GM21825 (cell line): ENCODE measurements around the gene SLC6A18.
"Not testable (repeated sequence)": the region's sequence is repeated elsewhere in the genome, so short reads cannot be mapped to it uniquely, and the experiment has no call there.

ENCODE experiments used
- ATAC-seq: cut with Tn5 transposase; IDR thresholded peaks from one replicate; pipeline ENCODE4 v1.9.1; 2021; ENCODE audit warnings: mild to moderate bottlenecking, moderate library complexity; ENCODE audit not compliant: unreplicated experiment

The SLC6A18 gene

DNA sequence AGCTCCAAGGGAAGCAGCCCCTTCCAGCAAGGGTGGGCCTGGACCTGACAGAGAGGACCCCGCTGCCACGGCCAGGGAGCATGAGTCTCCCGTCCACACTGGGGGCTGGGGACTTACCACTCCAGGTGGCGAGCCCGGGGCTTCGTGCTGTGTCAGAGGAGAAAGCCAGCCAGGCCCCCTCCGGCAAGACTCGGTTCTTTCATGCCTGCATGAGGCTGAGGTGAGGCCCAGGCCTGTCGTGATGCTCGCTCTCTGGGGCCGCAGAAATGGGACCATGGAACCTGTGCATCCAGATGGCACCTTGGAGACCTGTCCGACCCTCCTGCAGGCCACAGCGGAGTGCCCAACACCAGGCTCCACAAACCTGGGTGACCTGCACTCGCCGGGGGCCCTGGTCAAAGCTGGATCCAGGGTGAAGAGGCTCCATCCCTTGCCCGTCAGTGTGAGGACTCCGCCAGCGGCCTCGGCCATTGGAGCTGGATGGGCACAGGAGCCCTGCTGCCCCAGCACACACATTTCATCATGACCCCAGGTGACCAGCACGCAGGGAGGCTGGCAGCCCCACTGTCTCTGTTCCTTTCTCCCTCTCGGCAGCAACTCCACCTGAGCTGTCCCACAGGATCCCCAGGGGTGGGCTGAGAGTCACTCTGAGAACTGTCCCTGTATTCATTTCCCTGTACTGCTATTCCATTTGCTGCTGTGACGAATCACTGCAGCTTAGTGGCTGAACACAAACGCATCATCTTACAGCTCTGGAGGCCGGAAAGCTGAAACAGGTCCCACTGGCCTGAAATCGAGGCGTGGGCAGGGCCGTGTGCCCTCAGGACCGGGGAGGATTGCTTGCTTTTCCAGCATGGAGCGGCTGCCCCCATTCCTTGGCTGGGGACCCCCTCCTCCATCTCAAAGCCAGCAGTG, 24.4 kb downstream of the SLC6A18 start:
- no peak for ATAC-seq

DNA sequence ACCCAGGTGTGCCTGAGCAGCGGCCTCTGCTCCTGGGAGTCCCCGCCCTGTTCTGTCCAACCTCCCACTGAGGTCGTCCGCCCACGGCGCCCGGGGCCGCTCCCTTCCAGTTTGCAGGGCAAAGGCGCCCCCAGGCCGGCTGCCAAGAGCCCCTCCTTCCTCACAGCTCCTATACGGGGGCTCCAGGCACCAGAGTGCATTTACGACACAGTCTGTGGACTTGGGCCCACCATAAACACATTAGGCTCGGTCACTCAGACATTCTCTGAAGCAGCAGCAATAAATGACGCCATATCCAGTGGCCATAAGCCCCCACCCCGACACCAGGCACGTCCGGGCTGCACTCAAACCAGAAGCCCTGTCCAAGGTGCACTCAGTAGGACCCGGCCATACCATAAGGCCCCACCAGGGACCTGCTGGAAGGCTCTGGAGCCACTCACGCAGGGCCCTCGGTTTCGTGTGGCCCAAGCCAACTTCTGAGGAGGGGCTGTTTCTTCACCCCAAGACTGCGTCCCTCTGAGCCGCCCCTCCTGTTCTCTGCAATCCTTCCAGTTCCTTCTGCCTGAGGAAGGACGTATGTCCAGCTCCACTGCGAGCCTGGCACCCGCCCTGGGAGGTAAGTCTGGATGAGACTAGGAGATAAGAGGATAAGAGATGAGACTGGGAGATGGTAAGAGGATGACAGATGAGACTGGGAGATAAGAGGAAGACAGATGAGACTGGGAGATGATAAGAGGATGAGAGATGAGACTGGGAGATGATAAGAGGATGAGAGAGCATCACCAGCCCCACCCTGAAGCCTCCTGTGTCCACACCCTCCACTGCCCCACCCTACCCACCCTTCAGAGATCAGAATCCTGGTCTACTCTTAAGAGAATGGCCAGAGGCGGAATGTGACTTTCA, 26.7 kb downstream of the SLC6A18 start:
- no peak for ATAC-seq

DNA sequence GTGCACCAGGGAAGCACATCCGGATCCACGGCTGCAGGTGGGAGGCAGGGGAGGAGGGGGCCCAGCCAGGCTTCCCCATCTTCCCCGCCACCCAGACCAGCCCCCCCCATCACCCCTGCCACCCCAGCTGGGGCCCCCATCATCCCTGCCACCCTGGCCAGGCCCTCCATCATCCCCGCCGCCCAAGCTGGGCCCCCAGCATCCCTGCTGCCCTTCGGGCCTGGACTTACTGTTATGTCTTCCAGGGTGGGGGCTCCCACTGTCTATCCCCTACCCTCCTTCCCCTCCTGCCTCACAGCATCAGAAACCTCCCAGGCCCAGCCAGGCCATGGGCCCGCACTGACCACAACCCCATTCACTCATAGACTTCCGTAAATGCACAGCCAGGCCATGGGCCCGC, 27.5 kb downstream of the SLC6A18 start:
- no peak for ATAC-seq

DNA sequence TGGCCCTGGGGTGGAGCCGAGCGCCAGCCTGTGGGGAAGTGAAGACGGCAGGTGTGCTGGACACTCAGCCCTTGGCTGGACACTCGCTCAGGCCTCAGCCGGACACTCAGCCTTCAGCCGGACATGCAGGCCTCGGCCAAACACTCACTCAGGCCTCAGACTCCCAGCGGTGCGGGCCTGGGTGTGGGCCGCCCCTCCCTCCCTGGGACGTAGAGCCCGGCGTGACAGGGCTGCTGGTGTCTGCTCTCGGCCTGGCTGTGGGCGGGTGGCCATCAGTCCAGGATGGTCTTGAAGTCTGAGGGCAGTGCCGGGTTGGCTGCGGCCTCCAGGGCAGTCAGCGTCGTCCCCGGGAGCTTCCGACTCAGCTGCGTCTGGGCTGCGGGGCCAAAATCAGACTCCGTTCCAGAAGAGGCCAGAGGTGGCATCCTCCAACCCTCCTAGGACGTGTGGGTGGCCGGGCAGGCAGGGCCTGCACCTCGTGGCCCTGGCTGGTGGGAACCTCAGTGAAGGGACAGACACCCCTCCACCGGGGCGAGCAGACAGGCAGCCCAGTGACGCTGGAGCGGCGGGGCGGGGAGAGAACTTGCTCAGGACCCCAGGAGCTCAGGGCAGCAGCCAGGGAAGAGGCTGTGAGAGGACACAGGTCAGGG, 28.4 kb downstream of the SLC6A18 start:
- no peak for ATAC-seq

DNA sequence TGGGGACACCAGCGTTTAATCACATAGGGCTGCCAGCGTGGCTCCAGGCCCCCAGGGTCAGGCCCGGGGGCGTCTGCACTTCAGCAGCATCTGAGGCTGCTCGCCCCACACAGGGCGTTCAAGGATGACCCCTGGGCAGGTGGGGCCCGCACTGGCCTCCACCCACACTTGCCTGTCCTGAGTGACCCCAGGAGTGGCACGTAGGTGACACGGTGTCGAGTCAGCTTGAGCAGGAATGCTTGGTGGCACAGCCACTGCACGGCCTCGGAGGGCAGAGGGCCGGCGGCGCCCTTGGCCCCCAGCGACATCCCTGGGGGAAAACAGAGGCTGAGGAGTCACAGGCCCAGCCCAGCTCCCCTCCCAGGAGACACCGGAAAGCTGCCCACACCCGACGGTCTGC, 29.0 kb downstream of the SLC6A18 start:
- no peak for ATAC-seq

DNA sequence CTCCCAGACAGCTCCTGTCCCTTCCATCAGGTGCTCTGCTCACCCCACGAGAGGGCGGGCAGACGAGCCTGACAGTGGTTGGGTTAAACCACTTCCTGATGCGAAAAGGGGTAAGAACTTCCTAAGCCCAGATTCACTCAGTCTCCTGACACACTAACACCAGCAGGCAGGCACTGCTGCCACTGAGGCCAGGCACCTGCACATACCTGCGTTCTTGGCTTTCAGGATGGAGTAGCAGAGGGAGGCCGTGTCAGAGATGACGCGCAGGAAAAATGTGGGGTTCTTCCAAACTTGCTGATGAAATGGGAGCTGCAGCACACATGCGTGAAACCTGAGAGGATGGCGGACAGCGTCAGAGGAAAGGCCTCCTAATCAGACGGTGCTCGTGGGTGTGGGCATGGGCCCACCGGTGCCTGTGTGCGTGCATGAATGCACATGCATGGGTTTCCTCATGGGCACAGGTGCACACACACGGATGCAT, 29.9 kb downstream of the SLC6A18 start:
- no peak for ATAC-seq

DNA sequence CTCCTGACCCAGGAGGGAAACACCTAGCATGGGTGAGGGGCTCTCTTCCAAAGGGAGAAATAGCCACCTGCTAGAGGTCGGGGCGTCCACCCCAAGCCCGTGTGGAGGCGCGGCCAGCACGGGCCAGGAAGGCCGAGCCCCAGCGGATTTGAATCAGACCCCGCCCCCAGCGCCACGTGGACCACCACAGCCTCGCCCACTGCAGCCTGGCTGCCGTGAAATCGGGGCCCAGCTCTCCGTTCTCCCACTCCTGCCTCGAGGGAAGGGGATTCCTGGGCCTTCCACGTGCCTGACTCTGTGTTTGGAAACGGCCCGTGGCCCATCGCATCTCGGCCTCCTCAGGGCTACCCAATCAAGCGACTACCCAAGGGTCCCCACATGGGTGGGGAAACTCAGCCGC, 31.6 kb downstream of the SLC6A18 start:
- no peak for ATAC-seq

DNA sequence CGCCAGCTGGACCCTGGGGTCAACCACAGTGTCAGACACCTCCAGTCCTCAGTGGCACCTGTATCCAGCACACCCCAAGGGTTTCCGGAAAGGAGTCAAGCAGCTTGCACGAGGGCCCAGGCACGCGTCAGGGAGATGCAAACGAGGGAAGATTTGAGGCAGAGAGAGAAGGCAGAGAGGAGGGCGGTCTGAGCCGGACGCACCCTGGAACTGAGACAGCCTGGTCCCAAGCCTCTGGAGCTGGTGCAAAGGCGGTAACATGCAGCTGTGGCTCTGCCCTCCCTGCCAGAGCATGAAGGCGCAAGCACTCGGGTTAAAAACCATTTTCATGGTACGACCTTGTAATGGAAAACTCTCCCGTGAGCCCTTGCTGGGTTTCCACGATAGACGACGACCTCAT, 32.2 kb downstream of the SLC6A18 start:
- ATAC-seq = no peak

DNA sequence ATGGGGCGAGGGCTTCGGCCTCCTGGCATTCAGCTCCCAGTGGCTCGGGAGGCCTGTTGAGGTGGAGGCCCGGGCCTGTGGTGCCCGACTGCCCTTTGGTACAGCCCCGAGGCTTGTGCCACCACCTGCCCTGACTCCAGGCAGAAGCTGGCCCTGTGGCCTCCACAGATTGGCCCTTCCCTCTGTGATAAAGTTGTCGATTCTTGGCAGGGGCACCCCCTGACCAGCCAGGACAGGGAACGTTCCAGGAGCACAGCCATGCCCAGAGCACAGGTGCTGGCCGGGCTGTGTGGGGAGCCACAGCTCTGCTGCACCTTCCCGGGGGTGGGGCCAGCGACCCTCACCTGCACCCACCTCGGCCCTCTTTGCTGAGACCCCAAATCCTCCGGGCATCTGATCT, 32.7 kb downstream of the SLC6A18 start:
- no peak for ATAC-seq

DNA sequence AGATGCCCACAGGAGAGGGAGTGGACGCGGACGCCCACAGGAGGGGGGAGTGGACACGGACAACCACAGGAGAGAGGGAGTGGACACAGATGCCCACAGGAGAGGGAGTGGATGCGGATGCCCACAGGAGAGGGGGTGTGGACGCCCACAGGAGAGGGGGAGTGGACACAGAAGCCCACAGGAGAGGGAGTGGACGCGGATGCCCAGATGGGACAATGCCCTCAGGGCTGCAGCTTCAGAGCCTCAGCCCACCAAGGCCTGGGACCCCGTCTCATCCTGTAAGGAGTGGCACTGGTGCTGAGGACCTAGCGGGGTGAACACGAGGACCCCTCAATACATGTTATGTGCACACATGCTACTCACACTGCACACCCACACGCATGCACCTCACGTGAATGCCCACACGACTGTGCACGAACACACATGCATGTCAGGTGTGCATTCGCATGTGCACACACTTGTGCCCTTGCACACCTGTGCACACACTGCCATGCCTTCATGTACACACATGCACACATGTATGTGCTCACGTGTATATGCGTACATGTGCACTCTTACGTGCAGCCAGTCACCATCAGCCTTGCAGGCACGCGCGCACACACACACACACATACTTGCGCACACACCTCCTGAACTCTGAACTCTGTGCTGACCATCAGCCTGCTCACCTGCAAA, 34.8 kb downstream of the SLC6A18 start:
- ATAC-seq = no peak

DNA sequence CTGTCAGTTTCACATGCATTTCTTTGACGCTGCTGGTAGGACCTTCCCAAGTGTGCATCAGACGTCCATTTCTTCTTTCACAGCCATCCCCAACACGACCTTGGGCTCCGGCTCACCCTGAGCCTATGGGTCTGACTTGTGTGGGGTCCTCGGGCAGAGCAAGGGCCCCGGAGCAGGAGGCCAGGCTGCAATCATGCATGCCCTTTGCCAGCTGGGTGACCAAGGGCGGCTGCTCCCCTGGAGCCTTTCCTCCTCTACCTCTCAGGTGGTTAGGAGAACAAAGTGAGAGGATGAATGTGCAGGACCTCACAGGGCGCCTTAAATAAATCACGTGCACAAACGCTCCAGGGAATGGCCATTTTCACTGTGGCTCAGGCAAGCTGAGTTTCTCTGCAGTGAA, 36.5 kb downstream of the SLC6A18 start:
- no peak for ATAC-seq

DNA sequence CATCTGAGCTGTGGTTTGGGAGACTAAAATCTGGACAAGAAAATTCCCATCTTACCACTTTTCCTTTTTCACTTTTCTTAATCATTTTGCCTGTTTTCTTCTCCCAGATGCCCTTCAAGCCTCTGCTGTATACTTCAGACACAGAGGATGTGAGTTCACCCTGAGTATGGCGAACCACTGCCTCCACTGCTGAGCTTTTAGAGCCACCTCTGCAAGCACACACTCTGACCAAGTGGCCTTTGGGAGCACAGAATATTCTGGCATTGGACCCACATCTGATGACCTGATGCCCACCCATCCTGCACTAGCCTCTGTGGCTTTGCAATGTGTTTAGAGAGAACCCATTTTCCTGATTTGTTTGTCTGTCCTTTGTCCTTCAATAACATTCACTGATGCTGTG, 37.2 kb downstream of the SLC6A18 start:
- ATAC-seq = no peak

DNA sequence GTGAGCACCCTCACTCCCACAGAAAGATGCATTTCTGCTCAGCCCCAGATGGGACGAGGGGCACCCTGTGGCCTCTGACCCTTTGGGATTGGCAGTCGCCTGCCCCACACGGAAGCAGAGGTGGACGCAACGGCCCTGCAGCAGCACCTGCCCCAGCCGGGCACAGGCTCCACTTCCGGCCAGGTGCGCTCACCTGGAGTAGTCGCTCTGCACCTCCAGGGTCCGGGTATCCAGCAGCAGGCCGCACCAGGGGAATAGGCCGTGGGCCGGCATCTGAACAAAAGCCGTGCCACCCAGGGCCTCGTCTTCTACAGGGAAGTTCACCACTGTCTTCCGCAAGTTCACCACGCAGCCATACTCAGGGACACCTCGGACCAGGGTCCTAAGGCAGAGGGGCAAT, 39.0 kb downstream of the SLC6A18 start:
- no peak for ATAC-seq

DNA sequence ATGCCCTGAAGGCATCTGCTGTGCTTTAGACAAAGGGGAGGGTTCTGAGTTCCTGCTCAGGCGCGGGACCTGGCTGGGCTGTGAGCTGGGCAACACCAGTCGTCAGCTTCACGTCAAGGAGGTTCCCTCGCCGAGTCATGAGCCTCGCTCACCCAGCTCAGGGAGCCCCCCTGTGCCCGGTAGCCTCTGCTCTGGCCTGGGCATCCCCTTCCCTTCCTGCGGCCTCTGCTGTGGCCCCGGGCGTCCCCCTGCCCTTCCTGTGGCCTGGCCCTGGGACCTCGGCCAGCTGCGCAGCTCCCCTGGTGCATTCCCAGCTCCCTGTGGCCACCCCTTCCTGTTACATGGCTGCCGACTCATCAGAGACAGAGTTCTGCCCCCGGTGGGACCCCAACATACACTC, 39.8 kb downstream of the SLC6A18 start:
- ATAC-seq = no peak

DNA sequence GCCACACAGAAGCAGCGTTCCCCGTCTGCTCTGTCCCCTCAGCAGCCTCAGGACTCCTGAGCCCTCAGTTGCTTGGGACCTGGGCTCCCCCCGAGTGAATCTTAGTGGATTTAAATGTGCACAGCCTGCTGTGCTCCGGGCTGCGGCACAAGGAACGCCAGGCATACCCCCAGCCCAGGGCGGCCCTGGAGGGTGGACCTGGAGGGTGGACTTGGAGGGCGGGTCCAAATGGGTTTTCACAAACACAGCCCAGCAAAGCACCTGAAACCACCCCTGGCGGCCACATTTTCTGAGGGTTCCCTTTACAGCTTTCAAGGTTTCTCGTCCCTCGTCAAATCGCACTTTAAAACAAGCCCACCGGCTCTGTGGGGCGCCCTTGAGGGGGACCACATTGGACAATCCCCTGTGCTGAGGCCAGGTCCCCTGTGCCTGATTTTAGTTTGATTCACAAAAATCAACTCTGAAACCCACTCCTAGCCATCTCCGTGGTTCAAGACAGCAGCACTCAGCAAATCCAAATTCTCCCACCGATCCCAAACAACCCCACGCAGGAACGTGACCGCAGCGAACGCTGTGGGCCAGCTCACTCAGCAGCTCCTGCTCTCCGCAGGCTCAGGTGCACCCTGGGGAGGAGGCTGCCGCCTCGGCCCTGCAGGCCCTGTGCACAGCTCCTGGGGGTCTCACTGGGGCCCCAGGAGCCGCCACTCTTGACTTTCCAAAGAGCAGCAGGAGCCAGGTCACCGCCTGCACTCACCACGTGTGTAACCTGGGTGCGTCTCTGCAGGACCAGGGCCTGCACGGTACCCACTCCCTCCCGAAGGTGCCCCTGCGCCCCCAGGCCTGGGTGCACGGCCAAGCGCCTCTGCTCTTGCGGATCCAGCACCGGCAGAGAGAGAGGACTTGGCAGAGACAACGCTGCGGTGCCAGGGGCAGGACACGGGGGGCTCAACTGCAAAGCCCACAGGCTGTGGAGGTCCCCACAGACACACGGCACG, 40.6 kb downstream of the SLC6A18 start:
- no peak for ATAC-seq

DNA sequence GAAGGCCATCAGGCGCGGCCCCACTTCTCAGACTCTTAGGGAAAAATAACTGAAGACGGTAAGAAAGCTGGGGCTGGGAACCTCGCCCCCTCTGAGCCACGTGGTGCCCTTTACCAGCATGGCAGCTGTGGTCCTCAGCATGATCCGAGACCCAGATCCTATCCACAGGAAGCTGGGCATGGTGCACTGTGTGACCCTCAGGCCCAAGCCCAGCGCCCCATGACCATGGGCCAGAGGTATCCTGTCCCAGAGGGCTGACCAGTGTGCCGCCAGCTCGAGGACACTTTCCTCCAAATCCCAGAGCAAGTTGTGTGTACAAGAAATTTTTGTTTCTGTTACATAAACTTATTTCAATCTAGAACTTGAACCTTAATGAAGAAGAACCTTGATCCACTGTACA, 41.6 kb downstream of the SLC6A18 start:
- no peak for ATAC-seq

DNA sequence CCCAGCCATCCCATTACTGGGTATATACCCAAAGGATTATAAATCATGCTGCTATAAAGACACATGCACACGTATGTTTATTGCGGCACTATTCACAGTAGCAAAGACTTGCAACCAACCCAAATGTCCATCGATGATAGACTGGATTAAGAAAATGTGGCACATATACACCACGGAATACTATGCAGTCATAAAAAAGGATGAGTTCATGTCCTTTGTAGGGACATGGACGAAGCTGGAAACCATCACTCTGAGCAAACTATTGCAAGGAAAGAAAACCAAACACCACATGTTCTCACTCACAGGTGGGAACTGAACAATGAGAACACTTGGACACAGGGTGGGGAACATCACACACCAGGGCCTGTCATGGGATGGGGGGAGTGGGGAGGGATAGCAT, 42.3 kb downstream of the SLC6A18 start:
- not testable (repeated sequence) for ATAC-seq

DNA sequence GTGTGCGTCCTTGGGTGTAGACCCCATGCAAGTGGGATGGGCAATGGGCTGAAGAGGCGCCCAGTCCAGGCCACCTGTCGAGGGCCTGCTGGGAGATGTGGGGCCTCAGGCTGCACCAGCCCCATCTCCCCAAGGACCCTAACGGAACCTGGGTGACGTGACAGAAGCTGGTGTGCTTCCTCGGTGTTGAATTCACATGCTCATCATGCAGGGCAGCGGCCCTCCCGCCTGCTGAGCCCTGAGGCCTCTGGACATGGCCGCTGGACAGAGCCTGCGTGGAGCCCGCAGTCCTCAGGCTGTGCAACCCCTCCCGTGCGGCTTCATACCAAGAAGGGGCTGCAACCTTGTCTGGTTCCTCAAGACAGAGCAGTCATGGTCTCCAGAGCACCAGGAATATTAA, 42.9 kb downstream of the SLC6A18 start:
- ATAC-seq = no peak

DNA sequence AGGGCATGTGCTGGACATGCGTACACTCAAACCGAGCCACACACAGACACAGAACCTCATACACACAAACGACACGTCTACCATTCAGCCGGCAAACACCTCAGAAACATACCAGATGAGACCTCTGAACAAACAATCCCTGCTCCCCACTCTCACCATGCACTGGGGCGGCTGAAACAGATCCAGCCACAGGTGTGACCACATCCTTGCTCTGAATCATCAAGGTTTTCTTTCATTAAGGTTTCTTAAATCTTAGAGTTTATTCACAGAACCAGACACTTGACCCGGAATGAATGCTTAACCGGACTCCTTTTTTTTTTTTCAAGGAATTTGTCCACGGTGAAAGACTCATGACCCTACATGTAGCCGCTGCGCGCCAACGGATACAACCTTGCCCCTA, 43.5 kb downstream of the SLC6A18 start:
- ATAC-seq = no peak

DNA sequence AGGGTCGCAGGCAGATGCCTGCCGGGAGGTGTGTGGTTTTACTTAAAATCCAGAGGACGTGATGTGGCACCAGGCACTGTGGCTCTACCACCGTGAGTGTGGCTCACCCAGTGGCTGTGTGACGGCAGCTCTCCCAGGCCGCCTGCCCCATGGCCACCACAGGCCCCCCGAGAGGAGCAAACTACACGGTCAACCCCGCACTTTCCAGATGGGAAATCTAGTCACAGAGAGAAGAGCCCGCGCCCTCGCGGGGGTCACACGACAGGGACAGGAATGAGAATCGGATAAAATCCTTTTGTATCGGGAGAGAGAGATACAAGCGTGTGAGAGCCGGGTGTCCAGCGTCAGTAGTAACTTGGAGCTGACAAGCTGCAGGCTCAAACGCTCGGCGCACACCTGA, 45.2 kb downstream of the SLC6A18 start:
- no peak for ATAC-seq
